BE2C (cell line): ENCODE results near the gene ZNF558.

Experiments
- DNase-seq: peaks from one replicate; pipeline ENCODE4 v3.0.0-alpha.2; 2020
- H3K27me3 ChIP-seq: fragments of 250-450 bp; sonication (Bioruptor Pico); 2 replicates; pipeline ENCODE4 v1.5.1; 2020; ENCODE audit warnings: mild to moderate bottlenecking
- H3K36me3 ChIP-seq: fragments of 250-450 bp; sonication (Bioruptor Pico); 2 replicates; pipeline ENCODE4 v1.5.1; 2020; ENCODE audit warnings: mild to moderate bottlenecking
- H3K4me1 ChIP-seq: fragments of 250-450 bp; sonication (Bioruptor Pico); 2 replicates; pipeline ENCODE4 v1.5.1; 2020
- H3K4me3 ChIP-seq: 2 replicates; pipeline ENCODE4 v1.5.1; 2011; ENCODE audit warnings: low read depth, low read length
- H3K9me3 ChIP-seq: fragments of 250-450 bp; sonication (Bioruptor Pico); 2 replicates; pipeline ENCODE4 v1.5.1; 2020
- TF ChIP-seq, protein P1 (sequence below): IDR thresholded peaks from 2 replicates; pipeline ENCODE4 v1.5.1; 2012; ENCODE audit warnings: mild to moderate bottlenecking, low read depth, low read length

ZNF558 gene

DNA sequence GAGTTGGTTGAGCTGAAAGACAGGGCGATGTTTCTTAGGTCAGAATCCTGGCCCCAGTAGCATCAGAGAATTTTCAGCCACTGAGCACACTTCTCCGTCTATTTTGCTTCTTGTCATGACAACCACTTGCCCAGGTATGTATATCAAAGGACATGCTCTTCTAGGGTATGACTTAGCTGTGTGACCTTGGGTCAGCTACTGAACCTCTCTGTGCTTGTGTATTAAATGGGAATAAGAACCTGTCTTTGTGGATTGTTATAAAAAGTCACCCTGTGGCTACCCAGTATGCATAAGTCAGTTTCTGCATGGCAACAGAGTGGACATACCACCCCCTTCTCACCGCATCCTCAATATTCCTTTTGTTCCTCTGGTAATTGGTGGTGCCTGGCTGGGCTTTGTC is 26.2 kb upstream of the ZNF558 start:
- H3K9me3 ChIP-seq = no peaks in the 10 kb centered on the region
- TF ChIP-seq, protein P1, sequence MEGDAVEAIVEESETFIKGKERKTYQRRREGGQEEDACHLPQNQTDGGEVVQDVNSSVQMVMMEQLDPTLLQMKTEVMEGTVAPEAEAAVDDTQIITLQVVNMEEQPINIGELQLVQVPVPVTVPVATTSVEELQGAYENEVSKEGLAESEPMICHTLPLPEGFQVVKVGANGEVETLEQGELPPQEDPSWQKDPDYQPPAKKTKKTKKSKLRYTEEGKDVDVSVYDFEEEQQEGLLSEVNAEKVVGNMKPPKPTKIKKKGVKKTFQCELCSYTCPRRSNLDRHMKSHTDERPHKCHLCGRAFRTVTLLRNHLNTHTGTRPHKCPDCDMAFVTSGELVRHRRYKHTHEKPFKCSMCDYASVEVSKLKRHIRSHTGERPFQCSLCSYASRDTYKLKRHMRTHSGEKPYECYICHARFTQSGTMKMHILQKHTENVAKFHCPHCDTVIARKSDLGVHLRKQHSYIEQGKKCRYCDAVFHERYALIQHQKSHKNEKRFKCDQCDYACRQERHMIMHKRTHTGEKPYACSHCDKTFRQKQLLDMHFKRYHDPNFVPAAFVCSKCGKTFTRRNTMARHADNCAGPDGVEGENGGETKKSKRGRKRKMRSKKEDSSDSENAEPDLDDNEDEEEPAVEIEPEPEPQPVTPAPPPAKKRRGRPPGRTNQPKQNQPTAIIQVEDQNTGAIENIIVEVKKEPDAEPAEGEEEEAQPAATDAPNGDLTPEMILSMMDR = no peak
- no peak overlapping the region for H3K4me3 ChIP-seq
- no peak for DNase-seq
- no peaks in the 10 kb centered on the region for H3K27me3 ChIP-seq
- H3K36me3 ChIP-seq = no peaks in the 10 kb centered on the region
- no peaks in the 10 kb centered on the region for H3K4me1 ChIP-seq

DNA sequence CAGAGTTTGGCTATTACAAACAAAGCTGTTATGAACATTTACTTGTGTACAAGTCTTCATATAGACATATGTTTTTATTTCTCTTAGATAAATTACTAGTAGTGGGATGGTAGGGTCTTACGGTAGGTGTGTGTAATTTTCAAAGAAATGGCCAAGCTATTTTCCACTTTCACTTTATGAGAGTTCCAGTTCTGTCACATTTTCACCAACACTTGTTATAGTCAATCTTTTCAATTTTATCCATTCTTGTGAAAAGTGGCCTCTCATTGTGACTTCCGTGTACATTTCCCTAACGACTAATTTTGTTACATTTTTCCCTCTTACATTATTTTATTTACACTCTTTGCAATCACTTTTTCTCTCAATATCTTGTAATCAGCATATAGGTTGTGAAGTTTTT is 18.4 kb upstream of the ZNF558 start:
- Histone ChIP-seq H3K27me3 (no peaks in the 10 kb centered on the region), H3K4me3 (no peak overlapping the region), H3K9me3 (no peaks in the 10 kb centered on the region; the same call in 1 of the 2 replicates), H3K4me1 (no peaks in the 10 kb centered on the region), H3K36me3 (no peaks in the 10 kb centered on the region)
- TF ChIP-seq, protein P1 = no peak
- no peak for DNase-seq

DNA sequence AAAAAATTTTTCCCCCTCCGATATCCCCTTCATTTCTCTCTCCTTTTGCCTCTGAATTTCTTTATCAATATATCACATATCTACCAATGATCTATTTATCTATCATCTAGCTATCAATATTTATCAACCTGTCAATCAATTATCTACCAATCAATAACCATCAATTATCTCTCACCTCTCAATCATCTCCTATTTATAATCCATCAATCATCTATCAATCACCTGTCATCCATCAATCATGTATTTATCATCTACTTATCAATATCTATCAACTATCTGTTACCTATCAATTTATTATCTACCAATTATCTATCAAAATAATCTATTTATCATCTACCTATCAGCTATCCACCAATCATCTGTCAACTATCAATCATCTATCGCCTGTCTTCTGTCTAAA is 17.1 kb upstream of the ZNF558 start:
- H3K9me3 ChIP-seq = no peaks in the 10 kb centered on the region; the same call in 1 of the 2 replicates
- H3K27me3 ChIP-seq = no peaks in the 10 kb centered on the region

DNA sequence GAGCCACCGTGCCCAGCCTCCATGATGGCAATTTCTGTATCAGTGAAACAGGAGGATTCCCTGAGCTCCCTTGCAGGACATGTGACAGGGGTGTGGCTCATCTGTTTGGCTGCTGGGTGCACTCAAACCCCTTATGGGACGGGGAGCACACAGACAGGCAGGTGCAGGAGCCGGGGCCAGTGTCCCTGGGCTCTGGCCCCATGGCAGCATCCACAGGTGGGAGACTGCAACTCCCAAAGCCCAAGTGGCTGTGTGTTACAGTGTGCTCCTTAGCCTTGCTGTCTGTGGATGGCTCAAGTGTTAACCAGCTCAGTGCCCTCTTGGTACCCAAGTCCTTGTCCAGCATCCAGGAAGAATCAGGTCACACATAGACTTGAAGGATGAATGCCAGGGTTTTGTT is 14.7 kb upstream of the ZNF558 start:
- no peaks in the 10 kb centered on the region for H3K4me1 ChIP-seq
- DNase-seq = no peak
- no peak overlapping the region for H3K4me3 ChIP-seq
- H3K9me3 ChIP-seq = no peaks in the 10 kb centered on the region; the same call in 1 of the 2 replicates
- H3K36me3 ChIP-seq = no peaks in the 10 kb centered on the region
- no peaks in the 10 kb centered on the region for H3K27me3 ChIP-seq
- TF ChIP-seq, protein P1 = no peak

More for the DNA sequence above, 17.1 kb upstream of the ZNF558 start:
- H3K4me1 ChIP-seq = no peaks in the 10 kb centered on the region
- H3K4me3 ChIP-seq = no peak overlapping the region
- TF ChIP-seq, protein P1 = no peak
- H3K36me3 ChIP-seq = no peaks in the 10 kb centered on the region
- DNase-seq = no peak

DNA sequence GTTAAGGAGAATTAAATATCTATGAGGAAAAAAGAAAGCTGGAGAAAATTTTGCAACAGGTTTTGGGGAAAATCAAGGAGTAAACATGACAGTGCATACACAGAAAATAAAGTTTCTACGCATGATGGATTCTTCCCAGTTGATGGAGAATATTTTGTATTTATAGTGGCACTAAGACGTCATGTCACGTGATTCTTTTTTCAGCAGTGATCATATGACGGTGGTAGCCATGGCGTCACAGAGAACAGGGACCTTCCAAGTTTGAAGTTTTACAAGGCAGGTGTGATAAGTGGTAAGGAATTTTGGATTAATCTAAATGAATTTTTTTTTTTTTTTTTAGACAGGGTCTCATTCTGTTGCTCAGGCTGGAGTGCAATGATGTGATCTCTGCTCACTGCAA is 8.6 kb upstream of the ZNF558 start:
- DNase-seq = no peak
- Histone ChIP-seq H3K4me1 (no peaks in the 10 kb centered on the region), H3K36me3 (no peaks in the 10 kb centered on the region), H3K9me3 (no peaks in the 10 kb centered on the region), H3K27me3 (no peaks in the 10 kb centered on the region), H3K4me3 (no peak overlapping the region)
- TF ChIP-seq, protein P1 = no peak

DNA sequence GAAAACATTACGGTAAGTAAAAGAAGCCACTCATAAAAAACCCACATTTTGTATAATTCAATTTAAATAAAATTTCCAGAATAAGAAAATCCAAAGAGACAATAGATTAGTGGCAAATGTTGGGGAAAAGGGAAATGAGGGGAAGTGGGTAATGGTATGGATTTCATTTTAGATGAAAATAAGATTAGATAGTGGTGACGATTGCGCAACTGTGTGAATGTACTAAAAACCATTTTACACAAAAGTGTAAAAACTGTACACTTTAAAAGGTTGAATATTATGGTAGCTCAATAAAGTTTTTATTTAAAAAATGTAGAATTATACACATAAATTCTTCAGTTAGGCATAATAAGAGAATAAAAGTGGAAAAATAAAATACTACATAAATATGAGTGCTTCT is 3.8 kb upstream of the ZNF558 start:
- Histone ChIP-seq H3K4me3 (no peak overlapping the region), H3K36me3 (no peaks in the 10 kb centered on the region), H3K9me3 (no peaks in the 10 kb centered on the region), H3K4me1 (no peaks in the 10 kb centered on the region), H3K27me3 (no peaks in the 10 kb centered on the region)
- no peak for DNase-seq
- TF ChIP-seq, protein P1 = no peak
